Mesenchymal stem cell (in vitro differentiated cells and primary cell): Measurements from ENCODE around the gene FRMD8.

Experiments
- DNase-seq: peaks from one replicate; pipeline ENCODE4 v3.0.0-alpha.2; 2013
- H2AFZ ChIP-seq: one replicate; pipeline ENCODE4 v1.6.1; 2013; ENCODE audit warnings: low read depth, mild to moderate bottlenecking, control low read depth, inconsistent platforms, low read length, moderate library complexity
- H2AK5ac ChIP-seq: 2 replicates; pipeline ENCODE4 v1.6.1; 2013; ENCODE audit warnings: low read length, moderate library complexity, mild to moderate bottlenecking, inconsistent platforms; ENCODE audit not compliant: severe bottlenecking
- H2BK120ac ChIP-seq: one replicate; pipeline ENCODE4 v1.6.1; 2013; ENCODE audit warnings: low read depth, mild to moderate bottlenecking, inconsistent platforms, low read length, moderate library complexity
- H2BK12ac ChIP-seq, 2 experiments: one replicate each; pipeline ENCODE4 v1.6.1; 2013; ENCODE audit warnings: inconsistent platforms in 2 of 2, low read length in 2 of 2, mild to moderate bottlenecking in 2 of 2, moderate library complexity in 2 of 2, control low read depth in 1 of 2
- H2BK15ac ChIP-seq: one replicate; pipeline ENCODE4 v1.6.1; 2013; ENCODE audit warnings: mild to moderate bottlenecking, low read depth, inconsistent platforms; ENCODE audit not compliant: poor library complexity, severe bottlenecking
- H2BK5ac ChIP-seq: 2 replicates; pipeline ENCODE4 v1.6.1; 2013; ENCODE audit warnings: low read depth, mild to moderate bottlenecking, low read length, control low read depth, inconsistent platforms; ENCODE audit not compliant: poor library complexity, severe bottlenecking
- H3K14ac ChIP-seq, 2 experiments: one replicate each; pipeline ENCODE4 v1.6.1; 2013; ENCODE audit warnings: inconsistent platforms in 2 of 2, low read length in 2 of 2, control low read depth in 1 of 2, mild to moderate bottlenecking in 1 of 2, moderate library complexity in 1 of 2
- H3K18ac ChIP-seq, 2 experiments: one replicate each; pipeline ENCODE4 v1.6.1; 2013; ENCODE audit warnings: inconsistent platforms in 2 of 2, low read length in 2 of 2, control low read depth in 1 of 2, low read depth in 1 of 2, mild to moderate bottlenecking in 1 of 2
- H3K23ac ChIP-seq, 2 experiments: one replicate each; pipeline ENCODE4 v1.6.1; 2013; ENCODE audit warnings: inconsistent platforms in 2 of 2, low read length in 2 of 2, mild to moderate bottlenecking in 2 of 2, moderate library complexity in 2 of 2, control low read depth in 1 of 2
- H3K27ac ChIP-seq: 2 replicates; pipeline ENCODE4 v1.5.1; 2013; ENCODE audit warnings: mild to moderate bottlenecking, moderate library complexity, low read length, control low read depth, inconsistent platforms; ENCODE audit not compliant: poor library complexity, severe bottlenecking
- H3K27me3 ChIP-seq, 2 experiments: 2 replicates each; pipeline versions ENCODE4 v1.6.1 to v1.7.0; 2013; ENCODE audit warnings: low read length in 2 of 2, mild to moderate bottlenecking in 2 of 2, moderate library complexity in 2 of 2, control low read depth in 1 of 2, inconsistent platforms in 1 of 2; ENCODE audit not compliant: control insufficient read depth in 1 of 2, insufficient read depth in 1 of 2
- H3K36me3 ChIP-seq, 2 experiments: 2 replicates each; pipeline versions ENCODE4 v1.6.1 to v1.7.0; 2013; ENCODE audit warnings: low read length in 2 of 2, control low read depth in 1 of 2, inconsistent platforms in 1 of 2, low read depth in 1 of 2, mild to moderate bottlenecking in 1 of 2; ENCODE audit not compliant: insufficient read depth in 2 of 2, control insufficient read depth in 1 of 2
- H3K4ac ChIP-seq, 2 experiments: one replicate each; pipeline ENCODE4 v1.6.1; 2013; ENCODE audit warnings: inconsistent platforms in 2 of 2, low read length in 2 of 2, mild to moderate bottlenecking in 2 of 2, moderate library complexity in 2 of 2, control low read depth in 1 of 2, low read depth in 1 of 2
- H3K4me1 ChIP-seq: 2 replicates; pipeline ENCODE4 v1.6.1; 2013; ENCODE audit warnings: low read depth, low read length, control low read depth; ENCODE audit not compliant: control insufficient read depth, insufficient read depth
- H3K4me2 ChIP-seq: 2 replicates; pipeline ENCODE4 v1.6.1; 2013; ENCODE audit warnings: low read length, mild to moderate bottlenecking, inconsistent platforms; ENCODE audit not compliant: poor library complexity, severe bottlenecking
- H3K4me3 ChIP-seq, 2 experiments: 2 replicates each; pipeline versions ENCODE4 v1.5.1 to v1.7.0; 2013; ENCODE audit warnings: low read length in 2 of 2, mild to moderate bottlenecking in 2 of 2, control low read depth in 1 of 2, low read depth in 1 of 2; ENCODE audit not compliant: insufficient read depth in 1 of 2
- H3K79me1 ChIP-seq: replicated peaks from 2 replicates; pipeline ENCODE4 v1.6.1; 2013; ENCODE audit warnings: mild to moderate bottlenecking, control low read depth, low read length, inconsistent platforms; ENCODE audit not compliant: poor library complexity, severe bottlenecking
- H3K9ac ChIP-seq: 2 replicates; pipeline ENCODE4 v1.7.0; 2013; ENCODE audit warnings: mild to moderate bottlenecking, low read length, moderate library complexity
- H3K9me3 ChIP-seq: 2 replicates; pipeline ENCODE4 v1.7.0; 2013; ENCODE audit warnings: mild to moderate bottlenecking, low read length; ENCODE audit not compliant: control insufficient read depth
- H4K8ac ChIP-seq: one replicate; pipeline ENCODE4 v1.6.1; 2013; ENCODE audit warnings: inconsistent platforms, mild to moderate bottlenecking, low read length, moderate library complexity
- H4K91ac ChIP-seq: one replicate; pipeline ENCODE4 v1.6.1; 2013; ENCODE audit warnings: mild to moderate bottlenecking, low read length, inconsistent platforms
- WGBS: methylation state at CpG from one replicate; pipeline ENCODE4 v1.1.7; 2013; ENCODE audit warnings: mixed read lengths; 5-methylcytosine and 5-hydroxymethylcytosine counted together

FRMD8 gene

DNA sequence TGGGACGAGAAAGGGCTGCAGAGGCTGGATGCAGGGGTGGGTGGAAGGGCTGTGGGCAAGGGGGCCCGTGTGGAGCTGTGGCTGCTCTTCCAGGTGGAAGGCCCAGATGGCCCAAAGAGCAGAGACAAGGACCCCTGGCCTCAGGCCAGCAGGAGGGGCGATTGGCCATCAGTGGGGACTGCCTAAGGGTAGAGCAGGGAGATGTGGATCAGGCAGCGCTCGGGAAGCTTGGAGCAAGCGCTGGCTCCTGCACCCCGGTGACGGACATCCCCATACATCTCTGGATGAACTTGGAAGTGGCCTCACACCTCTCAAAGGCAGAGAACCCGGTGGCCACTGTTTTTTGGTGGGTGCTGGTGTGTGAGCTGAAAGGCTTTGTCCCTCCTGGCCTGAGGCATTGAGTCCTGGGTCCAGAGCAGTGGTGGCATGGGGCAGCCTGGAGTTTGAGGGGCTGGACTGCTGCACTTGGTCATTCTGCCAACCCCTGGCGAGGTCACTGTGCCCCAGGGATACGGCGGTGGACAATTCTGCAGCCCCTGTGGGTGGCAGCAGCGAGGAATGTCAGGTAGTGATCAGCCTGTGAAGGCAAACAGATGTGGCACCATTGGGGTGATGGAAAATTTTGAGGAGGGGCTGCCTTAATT lies 5.9 kb downstream of the FRMD8 start:
- H2AK5ac ChIP-seq: no peak overlapping the region
- no peak overlapping the region for H2BK5ac ChIP-seq
- H3K14ac ChIP-seq: no peak overlapping the region
- H3K9ac ChIP-seq: no peak overlapping the region
- peak overlapping the region in 1 of 2 experiments; percentile 38 for H2BK12ac ChIP-seq
- no peak overlapping the region for H3K4me3 ChIP-seq
- H2AFZ ChIP-seq: no peak overlapping the region
- H3K4me1 ChIP-seq: peaks cover 44% of the 10 kb centered on the region
- H2BK120ac ChIP-seq: no peak overlapping the region
- H3K9me3 ChIP-seq: no peaks in the 10 kb centered on the region
- no peak for DNase-seq
- H3K4me2 ChIP-seq: no peak overlapping the region
- no peak overlapping the region for H3K23ac ChIP-seq
- no peak overlapping the region for H3K18ac ChIP-seq
- H4K91ac ChIP-seq: peak overlapping the region; percentile 71
- peaks cover 66 to 69% of the 10 kb centered on the region in 2 experiments for H3K36me3 ChIP-seq
- peak overlapping the region; percentile 55 for H4K8ac ChIP-seq
- H2BK15ac ChIP-seq: peak overlapping the region; percentile 34
- H3K27ac ChIP-seq: no peak overlapping the region
- no peaks in the 10 kb centered on the region for H3K27me3 ChIP-seq
- no peak overlapping the region for H3K4ac ChIP-seq
- peaks cover 59% of the 10 kb centered on the region for H3K79me1 ChIP-seq
- 91% methylated on average over 13 of the region's 13 CpGs for WGBS

DNA sequence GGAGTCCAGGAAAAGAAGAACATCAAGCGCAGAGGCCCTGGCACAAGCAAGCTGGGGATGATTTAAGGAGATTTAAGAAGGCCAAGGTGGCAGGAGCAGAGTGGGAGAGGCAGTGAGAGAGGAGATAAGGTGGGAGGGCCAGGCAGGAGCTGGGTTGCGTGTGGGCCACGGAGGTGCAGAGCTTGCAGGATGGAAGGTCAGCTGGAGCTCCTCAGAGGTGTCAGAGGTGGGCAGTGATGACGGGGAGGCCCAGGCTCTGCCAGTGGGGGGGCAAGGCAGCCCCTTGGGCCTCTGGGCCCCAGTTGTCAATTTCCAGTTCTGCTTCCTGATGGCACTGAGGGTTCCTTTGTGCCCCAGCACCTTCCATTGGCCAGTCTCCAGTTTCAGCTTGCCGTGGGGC lies 6.5 kb downstream of the FRMD8 start:
- Histone ChIP-seq H2AFZ (no peak overlapping the region), H3K36me3 (peaks cover 72 to 75% of the 10 kb centered on the region in 2 experiments), H3K4me2 (no peak overlapping the region), H3K27me3 (no peaks in the 10 kb centered on the region), H3K9me3 (no peaks in the 10 kb centered on the region), H2BK12ac (no peak overlapping the region), H4K8ac (no peak overlapping the region), H3K23ac (no peak overlapping the region), H2AK5ac (no peak overlapping the region), H3K4me3 (no peak overlapping the region), H3K9ac (no peak overlapping the region), H4K91ac (no peak overlapping the region), H3K27ac (no peak overlapping the region), H2BK120ac (no peak overlapping the region), H3K18ac (no peak overlapping the region), H2BK5ac (no peak overlapping the region), H3K79me1 (peaks cover 60% of the 10 kb centered on the region), H3K4ac (no peak overlapping the region), H3K4me1 (peaks cover 43% of the 10 kb centered on the region), H3K14ac (no peak overlapping the region), H2BK15ac (no peak overlapping the region)
- DNase-seq: no peak
- WGBS: 96% methylated on average over 5 of the region's 5 CpGs

GRCh38 chr11:65393513-65394079 lies 7.2 kb downstream of the FRMD8 start:
- Histone ChIP-seq H2BK5ac (no peak overlapping the region), H3K4me1 (peaks cover 40% of the 10 kb centered on the region), H3K18ac (no peak overlapping the region), H3K36me3 (peaks cover 72 to 82% of the 10 kb centered on the region in 2 experiments), H2BK120ac (no peak overlapping the region), H3K79me1 (peaks cover 61% of the 10 kb centered on the region), H3K9me3 (no peaks in the 10 kb centered on the region), H2AK5ac (no peak overlapping the region), H4K91ac (no peak overlapping the region), H3K4me3 (no peak overlapping the region), H2AFZ (no peak overlapping the region), H3K4me2 (no peak overlapping the region), H3K27ac (no peak overlapping the region), H3K14ac (no peak overlapping the region), H3K27me3 (no peaks in the 10 kb centered on the region), H3K23ac (peak overlapping the region in 1 of 2 experiments; percentile 19), H4K8ac (no peak overlapping the region), H2BK15ac (peak overlapping the region; percentile 73), H3K4ac (no peak overlapping the region), H2BK12ac (no peak overlapping the region), H3K9ac (no peak overlapping the region)
- WGBS: 95% methylated on average over 17 of the region's 17 CpGs
- DNase-seq: no peak

DNA sequence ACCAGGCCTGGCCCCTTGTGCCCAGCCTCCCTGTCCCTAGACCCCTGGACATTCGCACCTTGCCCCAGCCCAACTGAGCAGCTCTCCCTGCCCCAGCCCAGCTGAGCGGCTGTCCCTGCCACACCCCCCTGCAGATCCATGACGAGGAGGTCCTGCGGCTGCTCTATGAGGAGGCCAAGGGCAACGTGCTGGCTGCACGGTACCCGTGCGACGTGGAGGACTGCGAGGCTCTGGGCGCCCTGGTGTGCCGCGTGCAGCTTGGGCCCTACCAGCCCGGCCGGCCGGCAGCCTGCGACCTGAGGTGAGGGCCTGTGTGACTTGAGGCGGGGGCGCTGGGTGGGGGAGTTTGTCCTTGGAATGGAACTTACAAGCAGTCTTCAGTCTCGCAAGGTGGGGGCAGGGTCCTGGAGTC lies 7.7 kb downstream of the FRMD8 start:
- Histone ChIP-seq H3K9me3 (no peaks in the 10 kb centered on the region), H3K4me2 (no peak overlapping the region), H3K14ac (no peak overlapping the region), H3K27ac (no peak overlapping the region), H2BK120ac (no peak overlapping the region), H3K18ac (no peak overlapping the region), H2AFZ (no peak overlapping the region), H3K4ac (no peak overlapping the region), H3K79me1 (peaks cover 59% of the 10 kb centered on the region), H2BK5ac (no peak overlapping the region), H4K91ac (no peak overlapping the region), H2BK12ac (no peak overlapping the region), H2BK15ac (no peak overlapping the region), H4K8ac (no peak overlapping the region), H2AK5ac (no peak overlapping the region), H3K23ac (no peak overlapping the region), H3K36me3 (peaks cover 72 to 81% of the 10 kb centered on the region in 2 experiments), H3K4me1 (peaks cover 35% of the 10 kb centered on the region), H3K4me3 (no peak overlapping the region), H3K27me3 (no peaks in the 10 kb centered on the region), H3K9ac (no peak overlapping the region)
- 97% methylated on average over 19 of the region's 20 CpGs for WGBS
- no peak for DNase-seq
